GM12875 (cell line): ENCODE measurements around the gene ZNF223.

ENCODE experiments used
- H3K4me3 ChIP-seq: one replicate; pipeline ENCODE4 v1.5.1; 2011; ENCODE audit warnings: low read depth, low read length, control low read depth
- CTCF ChIP-seq: IDR thresholded peaks from 2 replicates; pipeline ENCODE4 v1.5.1; 2011; ENCODE audit warnings: low read depth, mild to moderate bottlenecking, control low read depth, inconsistent platforms, low read length, moderate library complexity, borderline replicate concordance; ENCODE audit not compliant: insufficient read depth

ZNF223 gene

DNA sequence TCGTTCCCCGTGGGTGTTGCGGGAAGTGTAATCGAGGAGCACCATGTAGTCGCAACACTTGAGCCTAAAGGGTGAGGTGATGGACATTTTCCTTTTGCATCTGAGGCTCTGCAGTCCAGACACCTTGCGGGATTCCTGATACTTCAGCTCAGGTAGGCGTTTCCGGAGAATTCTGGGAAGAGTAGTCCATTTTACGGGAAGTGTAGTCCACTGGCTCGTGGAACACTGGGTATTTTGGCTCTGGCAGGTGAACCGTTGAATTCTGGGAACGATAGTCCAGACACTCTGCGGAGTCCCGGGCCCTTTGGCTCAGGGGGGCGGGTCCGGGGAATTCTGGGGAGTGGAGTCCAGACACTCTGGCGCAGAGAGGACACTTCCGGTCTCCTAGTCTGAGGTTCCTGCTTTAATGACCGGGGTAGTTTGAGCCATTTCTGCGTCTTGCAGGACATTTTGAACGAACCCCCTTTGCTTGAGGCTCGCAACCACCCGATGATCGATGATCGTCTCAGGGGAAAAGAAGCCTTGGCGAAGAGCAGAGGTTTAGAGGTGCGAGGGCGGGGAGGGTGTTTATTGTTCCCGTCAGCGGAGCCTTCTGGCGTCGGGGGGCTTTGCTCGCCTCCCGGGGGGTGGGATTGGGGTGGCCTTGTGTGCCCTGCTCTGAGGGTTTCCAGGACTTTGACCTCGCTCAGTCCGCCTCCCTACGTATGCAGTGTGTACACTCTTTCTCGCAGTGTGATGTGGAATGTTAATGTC, at the start of gene ZNF223:
Gene ZNF223, plus strand, starts transcription at position 387 of the 753 bp plus-strand sequence. CDS start 3,141 bp downstream, outside the sequence.
- no peak for TF ChIP-seq CTCF
- peak within 1 kb of the TSS; percentile 51 for H3K4me3 ChIP-seq

DNA sequence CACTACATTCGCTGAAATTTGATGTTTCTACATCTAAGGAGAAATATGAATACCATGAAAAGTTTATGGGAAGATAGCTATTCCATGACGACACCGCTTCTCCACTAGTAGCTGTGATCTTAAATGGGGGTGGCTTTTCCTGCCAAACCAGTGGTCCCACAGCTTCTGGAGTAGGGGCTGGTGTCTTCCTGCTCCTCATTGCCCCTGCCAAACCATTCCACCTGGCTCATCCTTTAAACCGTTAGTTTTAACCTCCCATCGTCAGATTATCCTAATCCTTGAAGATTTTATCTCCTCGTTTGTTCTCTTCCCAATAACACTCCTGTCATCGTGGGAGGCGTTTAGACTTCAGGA, 49.6 kb upstream of the ZNF223 start:
- TF ChIP-seq CTCF = no peak
- H3K4me3 ChIP-seq = peak overlapping the region; percentile 91

GRCh38 chr19:44002566-44003460, 49.0 kb upstream of the ZNF223 start, which contains the start of gene ZNF230:
ZNF230 (plus strand) TSS chr19:44002957; CDS start chr19:44007079, 4,122 bp downstream.
- no peak for TF ChIP-seq CTCF
- peak within 1 kb of the TSS; percentile 91 for H3K4me3 ChIP-seq

GRCh38 chr19:44003461-44004009, 48.3 kb upstream of the ZNF223 start:
- TF ChIP-seq CTCF = no peak
- peak overlapping the region; percentile 91 for H3K4me3 ChIP-seq

GRCh38 chr19:44005973-44006372, 45.9 kb upstream of the ZNF223 start:
- TF ChIP-seq CTCF = no peak
- no peak overlapping the region for H3K4me3 ChIP-seq

GRCh38 chr19:44007473-44007872, 44.4 kb upstream of the ZNF223 start:
- TF ChIP-seq CTCF = no peak
- no peak overlapping the region for H3K4me3 ChIP-seq

DNA sequence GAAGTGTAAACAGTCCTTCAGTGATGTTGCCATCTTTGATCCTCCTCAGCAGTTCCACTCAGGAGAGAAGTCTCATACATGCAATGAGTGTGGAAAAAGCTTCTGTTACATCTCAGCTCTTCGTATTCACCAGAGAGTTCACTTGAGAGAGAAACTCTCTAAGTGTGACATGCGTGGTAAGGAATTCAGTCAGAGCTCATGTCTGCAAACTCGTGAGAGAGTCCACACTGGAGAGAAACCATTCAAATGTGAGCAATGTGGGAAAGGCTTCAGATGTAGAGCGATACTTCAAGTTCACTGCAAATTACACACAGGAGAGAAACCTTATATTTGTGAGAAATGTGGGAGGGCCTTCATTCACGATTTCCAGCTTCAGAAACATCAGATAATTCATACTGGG, 41.4 kb upstream of the ZNF223 start:
- no peak for TF ChIP-seq CTCF
- H3K4me3 ChIP-seq = no peak overlapping the region
